Right cardiac atrium (tissue), 5 donors: ENCODE measurements around the gene RAB33B. TPM values are rescaled to one million over a fixed set of nuclear protein-coding genes. Genes with fewer than 3 reads are reported as not detected.

Experiments
- polyA plus RNA-seq: library from polyadenylated mRNA; stranded (reverse); fragments of 200-250 nt; gene quantifications from one replicate; pipeline ENCODE4 v1.2.3, GENCODE V29; 2013
- total RNA-seq, 4 donors: library from RNA; stranded (reverse); fragmentation: NEBNext Ultra II Directional; extraction: Animal tissue kit (Norgen Biotek cat#: 25700); gene quantifications; one replicate each; pipeline ENCODE4 v1.2.1, GENCODE V29; 2021
- donor health status: healthy with polysubstance abuse.
- donor health status: DM: no; HTN: yes; CAD: no.
- donor health status: DM: no; HTN: no; CAD: no.
- donor health status: DM: no; HTN: yes; CAD: no; lungs with severe emphysema.
- donor health status: DM: yes; HTN: yes; CAD: no.

RAB33B gene
- total and polyA plus RNA-seq, 5 donors: 3.5 to 7.9 (median 7.1) TPM

Other genes starting within 250 kb of the RAB33B start
- 1 to 10 TPM; 1.3 to 3.3 (median 1.8) TPM for gene MGARP, start 173.9 kb upstream of the RAB33B start, total RNA-seq
- gene MGARP, start 173.9 kb upstream of the RAB33B start, polyA plus RNA-seq: 7.1 TPM
- gene NAA15, start 152.6 kb upstream of the RAB33B start, total RNA-seq: 10 to 100 TPM; 30.0 to 45.0 (median 37.8) TPM
- gene NAA15, start 152.6 kb upstream of the RAB33B start, polyA plus RNA-seq: 9.2 TPM
- gene NDUFC1, start 151.6 kb upstream of the RAB33B start, total RNA-seq: 100 to 1,000 TPM; 167 to 217 (median 192) TPM
- gene NDUFC1, start 151.6 kb upstream of the RAB33B start, polyA plus RNA-seq: 382 TPM
- gene SETD7, start 102.1 kb downstream of the RAB33B start, total RNA-seq: 10 to 100 TPM; 51.6 to 61.9 (median 57.5) TPM
- gene SETD7, start 102.1 kb downstream of the RAB33B start, polyA plus RNA-seq: 17.8 TPM
- gene MGST2, start 211.7 kb downstream of the RAB33B start, total RNA-seq: 100 to 1,000 TPM in 3 of 4 donors, 10 to 100 TPM in 1; 98.1 to 125 (median 116) TPM
- 173 TPM for gene MGST2, start 211.7 kb downstream of the RAB33B start, polyA plus RNA-seq